Activated CD4-positive, alpha-beta T cell treated with anti-CD3 and anti-CD28 coated beads, Interleukin-2, amount 10 ng/mL, durations not matched to agents 24 days and 14 days (primary cell): ENCODE measurements around the gene FANCC. TPM values are rescaled to one million over a fixed set of nuclear protein-coding genes. Genes with fewer than 3 reads are reported as not detected.

ENCODE experiments used
- DNase-seq: peaks from one replicate; pipeline ENCODE4 v3.0.0; 2022
- H3K27ac Mint-ChIP-seq: one replicate; pipeline ENCODE4 v1.8.0; 2022; ENCODE audit warnings: mild to moderate bottlenecking, mixed read lengths
- H3K27me3 Mint-ChIP-seq: one replicate; pipeline ENCODE4 v1.8.0; 2022; ENCODE audit warnings: mixed read lengths
- H3K36me3 Mint-ChIP-seq: one replicate; pipeline ENCODE4 v1.8.0; 2022; ENCODE audit warnings: low read depth, mild to moderate bottlenecking, mixed read lengths
- H3K4me1 Mint-ChIP-seq: one replicate; pipeline ENCODE4 v1.8.0; 2021; ENCODE audit warnings: mixed read lengths
- H3K4me3 Mint-ChIP-seq: one replicate; pipeline ENCODE4 v1.8.0; 2022; ENCODE audit warnings: mild to moderate bottlenecking, moderate library complexity, mixed read lengths
- H3K9me3 Mint-ChIP-seq: one replicate; pipeline ENCODE4 v1.8.0; 2021; ENCODE audit warnings: mixed read lengths
- intact Hi-C: fragments of 100-400 bp; cut with micrococcal nuclease; formaldehyde crosslinking; loops from one replicate; pipeline ENCODE4 v1.15.1; 2023
- total RNA-seq: library from RNA; stranded (reverse); gene quantifications from 2 replicates; pipeline ENCODE4 v1.2.3, GENCODE V29; 2022

FANCC gene
- total RNA-seq, 1 donor from 2014 or later, result 18.0 TPM

DNA sequence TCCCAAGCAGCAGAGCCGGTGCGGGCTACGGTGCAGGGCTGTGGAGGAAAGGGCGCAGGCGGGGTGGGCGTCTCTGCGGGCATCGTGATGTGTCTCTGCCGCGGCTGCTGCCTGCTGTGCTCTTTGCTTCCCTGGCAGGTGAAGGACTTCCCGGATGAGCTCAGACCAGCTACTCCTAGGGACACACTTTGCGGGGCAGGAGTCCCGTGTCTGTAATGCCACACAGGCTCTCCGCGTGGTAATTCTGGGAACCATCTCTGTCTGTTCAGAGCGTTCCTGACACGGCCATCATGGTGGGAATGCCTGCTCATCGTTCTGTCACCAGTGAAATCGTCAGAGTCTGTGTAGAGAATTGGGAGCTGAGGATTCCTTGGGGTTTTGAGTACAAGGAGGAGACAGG is 235.5 kb downstream of the FANCC start:
- no peak for DNase-seq
- Mint-ChIP-seq H3K4me3 (no peak overlapping the region), H3K4me1 (no peaks in the 10 kb centered on the region), H3K27ac (no peak overlapping the region), H3K9me3 (no peaks in the 10 kb centered on the region), H3K36me3 (no peaks in the 10 kb centered on the region), H3K27me3 (no peaks in the 10 kb centered on the region)
- intact Hi-C loops, result no loop called here

DNA sequence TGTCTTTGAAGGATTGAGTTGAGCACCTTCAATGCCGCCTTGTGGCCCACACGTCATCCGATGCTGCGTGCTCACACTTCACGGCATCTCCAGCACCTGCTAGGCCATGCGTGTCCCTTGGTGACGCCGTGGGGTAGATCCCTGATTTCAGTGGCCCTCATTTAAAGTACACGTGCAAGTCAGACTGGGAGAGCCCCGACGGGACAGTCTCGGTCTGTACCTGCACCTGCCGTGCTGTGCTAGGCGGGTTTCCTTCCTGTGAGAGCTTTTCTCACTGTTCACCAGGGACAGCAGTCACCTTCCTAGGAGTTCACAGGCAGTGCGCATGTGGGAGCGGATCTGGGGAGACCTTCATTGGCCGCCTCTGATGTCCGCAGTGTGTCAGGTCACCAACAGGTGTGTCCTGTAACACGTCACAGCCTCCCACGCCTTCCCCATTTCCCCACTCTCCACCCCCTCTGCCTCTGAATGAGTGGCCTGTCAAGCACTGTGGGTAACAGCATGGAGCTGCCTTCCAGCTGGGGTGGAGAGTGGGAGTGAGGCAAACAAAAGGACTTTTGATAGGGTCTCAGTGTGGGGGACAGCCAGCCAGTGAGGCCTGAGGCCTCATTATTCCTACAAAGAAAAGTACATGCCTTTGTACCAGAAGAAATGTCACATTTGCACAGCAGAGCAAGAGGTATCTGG is 236.4 kb downstream of the FANCC start:
- intact Hi-C loops, result no loop called here
- Mint-ChIP-seq H3K27me3 (no peaks in the 10 kb centered on the region), H3K4me3 (no peak overlapping the region), H3K9me3 (no peaks in the 10 kb centered on the region), H3K27ac (no peak overlapping the region), H3K4me1 (no peaks in the 10 kb centered on the region), H3K36me3 (no peaks in the 10 kb centered on the region)
- DNase-seq, result no peak

DNA sequence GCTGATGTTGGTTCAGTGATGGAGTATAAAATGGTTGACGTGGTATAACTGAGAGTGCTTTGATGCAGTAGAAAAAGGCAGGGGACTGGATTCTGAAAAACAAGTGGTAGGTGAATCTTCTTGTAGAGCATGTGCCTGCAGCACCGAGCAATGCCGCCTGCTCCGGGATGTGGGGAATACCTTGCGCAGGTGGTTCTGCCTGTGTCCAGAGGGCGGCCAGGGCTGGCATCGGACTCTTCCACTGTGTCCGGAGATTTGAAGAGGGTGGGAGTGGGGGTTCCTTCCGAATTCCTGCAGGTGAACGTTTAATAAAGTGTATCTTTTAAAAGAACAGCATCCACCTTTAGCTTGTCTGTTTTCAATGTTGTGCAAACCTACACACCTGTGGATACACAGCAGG is 238.0 kb downstream of the FANCC start:
- H3K4me3 Mint-ChIP-seq, result no peak overlapping the region
- H3K36me3 Mint-ChIP-seq, result no peaks in the 10 kb centered on the region
- H3K27ac Mint-ChIP-seq, result no peak overlapping the region
- H3K9me3 Mint-ChIP-seq, result no peaks in the 10 kb centered on the region
- no peaks in the 10 kb centered on the region for H3K27me3 Mint-ChIP-seq
- intact Hi-C loops, result no loop called here
- no peak for DNase-seq
- H3K4me1 Mint-ChIP-seq, result no peaks in the 10 kb centered on the region

DNA sequence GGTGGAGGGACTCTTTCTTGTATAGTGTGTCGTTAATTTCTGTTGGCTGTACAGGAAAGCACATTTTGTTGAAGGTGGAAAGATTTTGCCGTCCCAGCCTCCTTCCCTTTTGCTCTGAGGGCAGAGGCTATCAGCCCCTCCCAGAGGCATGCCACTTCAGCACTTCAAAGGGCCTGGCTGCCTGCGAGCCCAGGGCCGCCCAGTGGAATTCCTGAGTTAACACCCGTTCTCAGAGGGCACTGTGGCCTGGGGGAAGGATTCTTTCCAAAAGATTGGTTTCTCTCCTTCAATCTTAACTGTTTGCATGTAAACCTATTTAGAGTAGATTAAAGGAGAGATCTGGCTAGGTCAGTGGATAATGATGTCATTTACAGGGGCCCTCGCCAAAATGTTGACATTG is 238.6 kb downstream of the FANCC start:
- H3K36me3 Mint-ChIP-seq, result no peaks in the 10 kb centered on the region

DNA sequence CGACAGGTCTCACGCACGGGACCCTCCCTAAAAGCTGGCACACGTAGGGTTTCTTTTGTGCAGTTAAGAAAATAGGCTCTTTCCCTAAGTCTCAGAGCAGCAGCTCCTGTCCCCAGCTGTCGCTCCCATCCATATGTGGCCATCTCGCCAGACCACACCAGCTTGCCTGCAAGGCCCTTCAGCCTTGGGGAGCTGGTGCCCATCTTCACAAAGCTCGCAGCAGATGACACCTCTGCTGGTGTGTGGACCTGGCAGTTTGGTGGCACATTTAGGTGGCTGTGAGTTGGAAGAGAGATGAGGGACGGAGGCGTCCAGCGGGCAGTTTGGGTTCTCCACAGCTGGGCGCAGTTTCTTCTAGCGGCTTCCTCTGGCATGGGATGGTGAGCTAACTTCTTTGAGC is 239.0 kb downstream of the FANCC start:
- no peak for DNase-seq
- no peaks in the 10 kb centered on the region for H3K4me1 Mint-ChIP-seq
- no peak overlapping the region for H3K27ac Mint-ChIP-seq
- no peaks in the 10 kb centered on the region for H3K27me3 Mint-ChIP-seq
- H3K9me3 Mint-ChIP-seq, result no peaks in the 10 kb centered on the region
- no peak overlapping the region for H3K4me3 Mint-ChIP-seq
- H3K36me3 Mint-ChIP-seq, result no peaks in the 10 kb centered on the region
- intact Hi-C loops, result no loop called here

More for the DNA sequence above, 238.6 kb downstream of the FANCC start:
- no peak for DNase-seq
- H3K9me3 Mint-ChIP-seq, result no peaks in the 10 kb centered on the region
- no peak overlapping the region for H3K27ac Mint-ChIP-seq
- no peaks in the 10 kb centered on the region for H3K4me1 Mint-ChIP-seq
- no peak overlapping the region for H3K4me3 Mint-ChIP-seq
- H3K27me3 Mint-ChIP-seq, result no peaks in the 10 kb centered on the region
- intact Hi-C loops, result no loop called here

DNA sequence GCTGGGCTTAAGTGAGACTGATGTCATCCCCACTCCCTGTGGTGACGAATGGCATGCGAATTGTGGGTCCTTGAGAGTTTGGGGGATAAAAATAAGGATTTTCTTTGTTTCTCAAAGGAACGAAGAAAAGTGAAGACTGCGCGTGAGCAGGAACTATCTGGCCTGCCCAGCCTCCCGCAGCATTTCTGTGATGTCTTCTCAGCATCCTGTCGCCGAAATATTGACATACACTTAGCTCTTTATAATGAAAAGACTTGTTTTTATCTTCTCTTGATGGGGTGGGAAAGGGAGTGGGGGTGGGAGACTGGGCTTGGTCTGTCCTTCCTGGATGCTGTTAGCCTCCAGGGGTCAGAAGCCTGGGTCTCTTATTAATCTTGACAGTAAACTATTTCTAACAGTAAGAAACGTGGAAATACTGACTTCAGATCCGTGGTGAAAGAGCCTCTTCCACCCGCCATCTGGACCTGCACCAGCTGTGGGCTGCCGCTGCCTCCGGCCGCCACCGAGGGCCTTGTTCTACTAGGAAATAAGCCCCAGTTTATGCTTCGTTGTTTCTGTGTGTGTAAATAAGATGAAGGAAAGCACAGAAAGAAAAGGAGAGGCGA is 239.6 kb downstream of the FANCC start:
- no peaks in the 10 kb centered on the region for H3K4me1 Mint-ChIP-seq
- no peaks in the 10 kb centered on the region for H3K9me3 Mint-ChIP-seq
- no peak overlapping the region for H3K4me3 Mint-ChIP-seq
- no peak for DNase-seq
- no peaks in the 10 kb centered on the region for H3K36me3 Mint-ChIP-seq
- intact Hi-C loops, result no loop called here
- no peak overlapping the region for H3K27ac Mint-ChIP-seq
- H3K27me3 Mint-ChIP-seq, result no peaks in the 10 kb centered on the region

DNA sequence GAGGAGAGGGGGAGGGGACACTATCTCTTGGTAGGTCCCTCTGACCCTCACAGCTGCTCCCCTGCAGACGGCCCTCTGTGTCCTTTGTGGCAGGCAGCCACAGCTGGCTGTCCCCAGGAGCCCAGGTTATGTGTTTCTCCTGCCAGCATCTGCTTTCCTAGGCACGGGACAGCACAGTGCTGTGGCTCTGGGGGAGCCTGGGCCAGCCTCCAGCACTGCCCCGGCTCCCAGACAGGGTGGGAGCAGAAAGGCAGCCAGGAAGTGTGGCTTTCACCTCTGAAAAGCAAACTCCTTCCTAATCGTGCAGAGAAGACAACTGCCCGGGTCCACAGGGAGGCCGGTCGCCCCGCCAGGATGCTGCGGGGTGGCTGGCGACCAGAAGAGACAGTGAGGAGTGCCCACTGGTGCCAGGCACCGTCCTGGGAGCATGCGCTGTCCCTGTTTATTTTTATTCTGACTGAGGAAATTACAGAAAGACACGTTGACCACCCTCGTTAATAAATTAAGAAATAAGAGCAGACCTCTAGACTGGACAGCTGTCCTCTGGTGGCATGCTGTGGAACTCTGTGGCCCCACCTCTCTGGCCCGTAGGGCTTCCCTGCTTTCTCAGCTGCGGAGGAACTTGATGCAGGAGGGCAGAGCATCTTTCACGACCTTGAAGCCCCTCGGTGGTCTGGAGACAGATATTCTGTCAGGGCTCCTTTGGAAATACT is 240.3 kb downstream of the FANCC start:
- intact Hi-C loops, result no loop called here
- H3K4me1 Mint-ChIP-seq, result no peaks in the 10 kb centered on the region
- H3K4me3 Mint-ChIP-seq, result no peak overlapping the region
- H3K9me3 Mint-ChIP-seq, result no peaks in the 10 kb centered on the region
- no peak for DNase-seq
- no peaks in the 10 kb centered on the region for H3K36me3 Mint-ChIP-seq
- H3K27ac Mint-ChIP-seq, result no peak overlapping the region
- H3K27me3 Mint-ChIP-seq, result no peaks in the 10 kb centered on the region

DNA sequence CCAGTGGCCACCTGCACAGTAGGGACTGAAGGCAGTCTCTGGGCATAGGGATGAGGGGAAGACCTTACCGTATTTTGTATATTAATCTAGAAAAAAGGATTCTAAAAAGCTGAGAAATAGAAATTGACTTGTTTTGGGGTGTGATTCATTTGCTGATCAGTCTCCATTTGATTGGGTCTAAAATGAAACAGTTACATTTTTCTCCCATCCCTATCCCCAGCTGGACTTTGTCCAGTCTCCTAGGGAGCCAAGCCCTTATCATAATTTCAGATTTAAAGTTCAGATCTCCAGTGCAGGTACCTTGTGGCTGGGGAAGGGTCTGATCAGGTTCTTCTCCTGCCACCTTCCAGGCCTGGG is 240.8 kb downstream of the FANCC start:
- intact Hi-C loops, result no loop called here
- DNase-seq, result no peak
- H3K4me3 Mint-ChIP-seq, result no peak overlapping the region
- H3K36me3 Mint-ChIP-seq, result no peaks in the 10 kb centered on the region
- H3K27me3 Mint-ChIP-seq, result no peaks in the 10 kb centered on the region
- H3K4me1 Mint-ChIP-seq, result no peaks in the 10 kb centered on the region
- no peaks in the 10 kb centered on the region for H3K9me3 Mint-ChIP-seq
- no peak overlapping the region for H3K27ac Mint-ChIP-seq

DNA sequence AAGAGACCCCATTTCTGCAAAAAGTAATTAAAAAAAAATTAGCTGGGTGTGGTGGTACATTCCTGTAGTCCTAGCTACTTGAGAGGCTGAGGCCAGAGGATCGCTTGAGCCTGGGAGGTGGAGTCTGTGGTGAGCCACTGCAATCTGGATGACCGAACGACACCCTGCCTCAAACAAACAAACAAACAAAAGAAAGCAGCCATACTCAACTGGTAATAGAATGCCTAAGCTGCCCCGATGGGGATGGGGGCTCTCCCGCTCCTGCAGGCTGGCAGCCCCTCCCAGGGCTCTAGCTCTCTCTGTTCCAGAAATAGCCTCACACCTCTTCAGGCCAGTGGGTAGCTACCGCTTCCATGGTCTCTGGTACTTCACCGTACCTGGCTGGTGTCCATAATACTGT is 241.8 kb downstream of the FANCC start:
- Mint-ChIP-seq H3K27me3 (no peaks in the 10 kb centered on the region), H3K36me3 (no peaks in the 10 kb centered on the region), H3K4me1 (no peaks in the 10 kb centered on the region), H3K4me3 (no peak overlapping the region), H3K27ac (no peak overlapping the region), H3K9me3 (no peaks in the 10 kb centered on the region)
- intact Hi-C loops, result no loop called here
- DNase-seq, result no peak

DNA sequence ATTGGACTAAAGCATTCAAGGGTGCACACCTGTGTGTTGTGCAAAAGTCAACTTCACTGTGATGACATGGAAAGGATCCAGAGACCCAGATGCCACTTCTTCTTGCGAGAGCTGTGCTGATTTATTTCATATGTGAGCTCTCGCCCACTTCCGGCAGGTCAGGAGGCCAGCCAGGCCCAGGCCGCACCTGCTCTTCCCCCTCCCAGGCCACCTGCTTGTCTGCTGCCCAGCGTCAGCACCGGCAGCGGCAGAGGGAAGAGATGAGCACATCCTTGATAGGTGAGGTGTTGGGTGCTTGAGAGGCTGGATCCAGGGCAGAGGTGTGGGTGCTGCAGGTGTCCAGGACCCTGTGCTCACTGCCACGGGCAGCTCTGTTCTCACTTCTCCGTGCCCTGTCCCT is 242.9 kb downstream of the FANCC start:
- Mint-ChIP-seq H3K4me3 (no peak overlapping the region), H3K36me3 (no peaks in the 10 kb centered on the region), H3K4me1 (no peaks in the 10 kb centered on the region), H3K27me3 (no peaks in the 10 kb centered on the region), H3K9me3 (no peaks in the 10 kb centered on the region), H3K27ac (no peak overlapping the region)
- no peak for DNase-seq
- intact Hi-C loops, result no loop called here

DNA sequence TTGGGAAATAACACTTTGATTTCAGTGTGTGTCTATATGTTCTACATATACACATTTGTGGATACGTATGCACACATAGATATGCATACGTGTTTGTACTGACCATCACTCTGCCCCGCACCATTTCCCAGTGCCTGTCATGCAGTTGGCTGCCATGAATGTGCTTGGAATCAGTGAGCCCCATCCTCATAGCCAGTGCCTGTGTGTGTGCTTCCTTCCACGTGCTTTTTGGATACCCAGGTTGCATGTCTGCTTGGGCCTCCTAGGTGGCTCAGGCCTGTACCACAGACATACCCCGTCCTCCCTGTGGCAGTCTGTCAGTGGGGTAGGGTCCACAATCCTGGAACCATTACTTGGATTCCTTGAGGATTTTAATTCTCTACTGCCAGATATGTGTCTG is 243.6 kb downstream of the FANCC start:
- no peak for DNase-seq
- H3K36me3 Mint-ChIP-seq, result no peaks in the 10 kb centered on the region
- no peak overlapping the region for H3K4me3 Mint-ChIP-seq
- H3K27me3 Mint-ChIP-seq, result no peaks in the 10 kb centered on the region
- H3K27ac Mint-ChIP-seq, result no peak overlapping the region
- no peaks in the 10 kb centered on the region for H3K4me1 Mint-ChIP-seq
- intact Hi-C loops, result no loop called here
- H3K9me3 Mint-ChIP-seq, result no peaks in the 10 kb centered on the region

DNA sequence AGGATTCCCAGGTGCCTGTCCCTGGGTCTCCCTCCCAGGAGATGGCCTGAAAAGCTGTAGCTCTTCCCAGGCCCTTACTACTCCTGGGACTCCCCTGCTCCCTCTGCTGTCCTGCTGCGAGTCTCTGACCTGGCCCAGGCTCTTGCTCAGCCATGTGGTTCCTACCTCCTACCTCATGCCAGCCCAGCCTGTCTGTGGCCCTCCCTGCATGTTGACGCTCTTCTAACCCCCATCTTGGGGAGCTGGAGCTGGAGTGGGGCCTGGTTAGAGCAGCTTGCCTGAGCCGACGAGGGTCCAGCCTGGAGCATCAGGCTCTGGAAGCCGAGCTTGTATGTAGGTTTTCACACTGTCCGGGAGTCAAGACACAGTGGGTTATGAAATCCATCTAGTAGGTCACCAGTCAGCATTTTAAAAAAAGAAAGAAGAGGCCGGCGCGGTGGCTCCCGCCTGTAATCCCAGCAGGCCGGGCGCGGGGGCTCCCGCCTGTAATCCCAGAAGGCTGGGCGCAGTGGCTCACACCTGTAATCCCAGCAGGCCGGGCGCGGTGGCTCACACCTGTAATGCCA is 244.4 kb downstream of the FANCC start:
- intact Hi-C loops, result no loop called here

DNA sequence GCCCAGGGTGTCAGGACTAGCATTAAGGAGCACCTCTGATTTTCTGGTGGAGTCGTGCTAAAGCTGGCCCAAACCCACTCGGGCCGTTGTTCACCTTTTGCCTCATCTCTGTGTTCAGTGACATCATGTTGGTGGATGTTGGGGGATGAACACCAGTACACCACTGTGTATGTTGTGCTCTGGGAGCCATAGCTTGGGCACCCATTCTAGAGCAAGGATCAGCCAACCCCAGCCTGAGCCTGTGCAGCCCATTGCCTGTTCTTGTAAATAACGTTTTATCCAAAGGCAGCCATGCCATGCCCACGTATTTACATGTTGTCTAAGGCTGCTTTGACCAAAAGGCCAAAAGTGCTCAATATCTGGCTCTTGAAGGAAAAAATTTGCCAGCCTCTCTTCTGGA is 245.6 kb downstream of the FANCC start:
- H3K4me1 Mint-ChIP-seq, result no peaks in the 10 kb centered on the region
- no peaks in the 10 kb centered on the region for H3K27me3 Mint-ChIP-seq
- DNase-seq, result no peak
- no peaks in the 10 kb centered on the region for H3K36me3 Mint-ChIP-seq
- intact Hi-C loops, result no loop called here
- H3K9me3 Mint-ChIP-seq, result no peaks in the 10 kb centered on the region
- H3K4me3 Mint-ChIP-seq, result no peak overlapping the region
- H3K27ac Mint-ChIP-seq, result no peak overlapping the region

More for the DNA sequence above, 244.4 kb downstream of the FANCC start:
- no peak overlapping the region for H3K27ac Mint-ChIP-seq
- no peaks in the 10 kb centered on the region for H3K36me3 Mint-ChIP-seq
- H3K4me3 Mint-ChIP-seq, result no peak overlapping the region
- no peak for DNase-seq
- H3K9me3 Mint-ChIP-seq, result no peaks in the 10 kb centered on the region
- H3K27me3 Mint-ChIP-seq, result no peaks in the 10 kb centered on the region
- H3K4me1 Mint-ChIP-seq, result no peaks in the 10 kb centered on the region

DNA sequence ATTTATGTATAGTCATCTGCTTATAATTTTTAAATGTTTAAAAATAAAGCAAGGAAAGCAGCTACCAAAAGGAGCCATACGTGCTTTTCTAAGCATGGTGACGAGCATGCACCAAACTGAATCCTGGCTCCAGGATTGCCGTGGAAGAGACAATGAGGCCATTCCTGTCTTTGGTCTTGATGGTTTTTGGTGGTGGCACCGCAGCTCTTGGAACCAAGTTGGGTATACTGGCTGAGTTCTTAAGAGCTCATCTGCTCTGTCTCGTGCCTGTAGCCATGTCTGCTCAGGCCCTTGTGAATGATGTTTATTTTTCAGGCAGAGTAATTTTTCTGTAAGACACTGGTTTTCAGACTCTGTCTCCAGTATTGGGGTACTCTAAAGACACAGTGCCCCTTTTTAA is 246.1 kb downstream of the FANCC start:
- intact Hi-C loops, result no loop called here
- H3K4me1 Mint-ChIP-seq, result no peaks in the 10 kb centered on the region
- no peaks in the 10 kb centered on the region for H3K9me3 Mint-ChIP-seq
- H3K4me3 Mint-ChIP-seq, result no peak overlapping the region
- H3K36me3 Mint-ChIP-seq, result no peaks in the 10 kb centered on the region
- no peak for DNase-seq
- H3K27me3 Mint-ChIP-seq, result no peaks in the 10 kb centered on the region
- no peak overlapping the region for H3K27ac Mint-ChIP-seq
